Amniotic stem cell (primary cell): Measurements from ENCODE around the gene AURKB.
"Not testable (repeated sequence)": the region's sequence is repeated elsewhere in the genome, so short reads cannot be mapped to it uniquely, and the experiment has no call there.

ENCODE experiments used
- DNase-seq: peaks from one replicate; lab custom pipeline; 2025; lab: John Stamatoyannopoulos, UW

The AURKB gene

GRCh38 chr17:8187517-8188262 is 22.7 kb downstream of the AURKB start:
- DNase-seq: peak; percentile 99

GRCh38 chr17:8186787-8187516 is 23.4 kb downstream of the AURKB start:
- peak; percentile 96 for DNase-seq

DNA sequence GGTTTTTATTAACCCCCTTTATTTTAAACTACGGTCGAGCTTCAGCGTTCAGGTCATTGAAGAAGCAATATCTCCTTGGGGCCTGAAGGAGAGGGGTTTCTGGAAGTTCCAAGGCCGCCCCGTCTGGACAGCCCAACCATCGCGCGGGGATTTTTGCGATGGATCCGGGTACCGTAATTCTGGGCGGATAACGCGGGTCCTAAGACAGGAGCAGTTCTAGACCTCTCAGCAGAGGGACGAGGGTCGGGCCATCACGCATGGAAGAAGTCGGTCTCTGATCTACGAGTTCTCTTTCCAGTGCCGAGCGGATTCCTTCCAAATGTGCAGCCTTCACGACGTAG is 24.0 kb downstream of the AURKB start:
- DNase-seq: no peak

GRCh38 chr17:8185582-8186445 is 24.6 kb downstream of the AURKB start:
- DNase-seq: no peak

DNA sequence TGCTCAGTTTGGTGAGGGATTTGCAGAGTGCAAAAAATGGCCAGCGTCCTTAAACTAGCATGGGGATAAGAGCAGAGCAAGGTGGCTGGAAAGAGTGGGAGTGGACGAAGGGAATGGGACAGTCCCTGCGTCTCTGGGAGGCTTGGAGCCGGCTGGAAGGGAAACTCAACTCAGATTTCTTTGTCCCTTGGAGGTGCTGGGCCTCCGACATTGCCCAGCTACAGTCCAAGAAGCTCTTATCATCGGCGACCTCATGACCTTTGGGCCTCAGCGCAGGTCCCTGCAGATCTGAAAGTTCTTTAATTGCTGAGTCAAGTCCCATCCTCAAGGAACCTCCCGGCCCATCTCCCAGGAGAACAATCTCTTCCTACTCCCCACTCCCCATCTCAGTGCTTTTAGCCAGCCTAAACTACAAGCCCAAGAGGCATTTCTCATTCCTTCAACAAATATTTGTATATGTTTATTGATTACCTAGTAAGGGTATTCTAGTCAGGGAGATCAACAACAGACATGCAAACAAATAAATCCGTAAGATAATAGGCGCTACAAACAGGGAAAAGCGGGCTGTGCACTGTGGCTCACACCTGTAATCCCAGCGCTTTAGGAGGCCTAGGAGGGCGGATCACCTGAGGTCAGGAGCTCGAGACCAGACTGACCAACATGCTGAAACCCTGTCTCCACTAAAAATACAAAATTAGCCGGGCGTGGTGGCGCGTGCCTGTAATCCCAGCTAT is 33.2 kb downstream of the AURKB start:
- DNase-seq: no peak

GRCh38 chr17:8176197-8176940 is 34.0 kb downstream of the AURKB start, which contains the start of gene TMEM107:
TMEM107 (minus strand) TSS chr17:8176380; CDS start chr17:8176286, 94 bp downstream.
- peak; percentile 88 for DNase-seq

GRCh38 chr17:8175795-8176196 is 34.6 kb downstream of the AURKB start:
- DNase-seq: no peak

GRCh38 chr17:8173871-8174322 is 36.5 kb downstream of the AURKB start:
- DNase-seq: no peak

- peak; percentile 91 for DNase-seq
Observed at GRCh38 chr17:8173056-8173870, 37.1 kb downstream of the AURKB start.

DNA sequence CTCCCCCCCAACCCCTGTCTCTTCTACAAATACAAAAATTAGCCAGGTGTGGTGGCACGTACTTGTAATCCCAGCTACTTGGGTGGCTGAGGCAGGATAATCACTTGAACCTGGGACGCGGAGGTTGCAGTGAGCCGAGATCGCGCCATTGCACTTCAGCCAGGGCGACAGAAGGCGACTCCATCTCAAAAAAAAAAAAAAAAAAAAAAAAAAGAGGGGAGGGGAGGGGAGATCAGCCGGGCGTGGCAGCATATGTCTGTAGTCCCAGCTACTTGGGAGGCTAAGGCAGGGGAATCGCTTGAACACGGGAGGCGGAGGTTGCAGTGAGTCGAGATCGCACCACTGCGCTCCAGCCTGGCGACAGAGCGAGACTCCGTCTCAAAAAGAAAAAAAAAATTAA is 40.2 kb downstream of the AURKB start:
- not testable (repeated sequence) for DNase-seq

GRCh38 chr17:8167526-8167925 is 42.8 kb downstream of the AURKB start:
- DNase-seq: no peak

DNA sequence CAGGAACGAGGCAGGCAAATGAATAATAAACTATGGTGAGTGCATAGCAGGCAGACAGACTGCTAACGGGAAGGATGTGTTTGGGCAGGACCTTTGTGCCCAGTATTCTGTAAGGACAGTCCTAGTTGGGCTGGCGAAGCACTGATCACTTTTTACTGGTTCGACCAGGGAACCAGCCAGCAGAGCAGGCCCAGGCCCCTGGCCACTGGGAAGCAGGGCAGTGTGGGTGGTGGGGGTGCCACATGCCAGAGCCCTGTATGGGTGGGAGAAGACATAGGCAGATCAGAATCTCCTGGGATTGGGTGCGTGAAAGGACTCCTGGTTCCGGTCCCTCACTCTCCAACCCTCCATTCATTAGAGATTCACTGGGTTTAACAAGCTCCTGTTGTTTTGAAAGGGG is 43.6 kb downstream of the AURKB start:
- no peak for DNase-seq

- no peak for DNase-seq
Observed at GRCh38 chr17:8164815-8165131, 45.6 kb downstream of the AURKB start.

DNA sequence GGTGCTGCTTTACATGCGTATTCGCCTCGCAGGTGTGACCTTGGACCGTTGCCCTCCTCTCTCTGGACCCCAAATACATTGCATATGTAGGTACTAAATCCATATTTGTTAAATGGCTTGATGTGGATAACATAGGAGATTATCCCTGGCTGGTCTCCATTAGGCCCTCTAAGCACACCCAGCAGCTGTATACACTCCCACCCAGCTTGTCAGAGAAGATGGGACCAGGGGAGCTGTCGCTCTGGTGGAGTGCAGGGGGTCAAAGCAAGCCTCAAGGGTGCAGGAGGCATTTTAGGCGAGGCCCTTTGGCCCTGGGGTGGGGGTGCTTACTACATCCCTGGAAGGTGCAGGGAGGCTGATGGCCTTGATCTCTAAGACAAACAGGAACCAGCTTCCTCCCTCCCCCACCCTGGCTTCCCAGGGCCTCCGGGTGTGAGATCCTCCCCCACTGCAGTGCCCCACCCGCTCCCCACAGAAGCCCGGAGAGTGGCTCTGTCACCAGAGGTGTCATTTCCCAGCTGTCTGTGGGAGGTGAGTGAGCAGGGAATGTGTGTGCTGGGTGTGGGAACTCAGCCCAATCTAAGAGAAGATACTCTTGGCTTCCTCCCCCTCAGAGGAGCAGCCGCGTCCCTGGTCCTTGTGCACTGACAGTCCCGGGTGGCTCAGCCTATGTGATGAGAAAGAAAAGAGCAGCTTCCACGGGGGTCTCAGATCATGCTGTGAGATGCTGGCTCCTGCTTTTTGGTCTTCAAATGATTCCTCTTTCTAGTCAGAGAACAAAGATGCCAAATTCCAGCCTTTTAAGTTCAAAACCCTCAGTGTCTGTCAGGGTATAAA is 46.2 kb downstream of the AURKB start:
- no peak for DNase-seq

DNA sequence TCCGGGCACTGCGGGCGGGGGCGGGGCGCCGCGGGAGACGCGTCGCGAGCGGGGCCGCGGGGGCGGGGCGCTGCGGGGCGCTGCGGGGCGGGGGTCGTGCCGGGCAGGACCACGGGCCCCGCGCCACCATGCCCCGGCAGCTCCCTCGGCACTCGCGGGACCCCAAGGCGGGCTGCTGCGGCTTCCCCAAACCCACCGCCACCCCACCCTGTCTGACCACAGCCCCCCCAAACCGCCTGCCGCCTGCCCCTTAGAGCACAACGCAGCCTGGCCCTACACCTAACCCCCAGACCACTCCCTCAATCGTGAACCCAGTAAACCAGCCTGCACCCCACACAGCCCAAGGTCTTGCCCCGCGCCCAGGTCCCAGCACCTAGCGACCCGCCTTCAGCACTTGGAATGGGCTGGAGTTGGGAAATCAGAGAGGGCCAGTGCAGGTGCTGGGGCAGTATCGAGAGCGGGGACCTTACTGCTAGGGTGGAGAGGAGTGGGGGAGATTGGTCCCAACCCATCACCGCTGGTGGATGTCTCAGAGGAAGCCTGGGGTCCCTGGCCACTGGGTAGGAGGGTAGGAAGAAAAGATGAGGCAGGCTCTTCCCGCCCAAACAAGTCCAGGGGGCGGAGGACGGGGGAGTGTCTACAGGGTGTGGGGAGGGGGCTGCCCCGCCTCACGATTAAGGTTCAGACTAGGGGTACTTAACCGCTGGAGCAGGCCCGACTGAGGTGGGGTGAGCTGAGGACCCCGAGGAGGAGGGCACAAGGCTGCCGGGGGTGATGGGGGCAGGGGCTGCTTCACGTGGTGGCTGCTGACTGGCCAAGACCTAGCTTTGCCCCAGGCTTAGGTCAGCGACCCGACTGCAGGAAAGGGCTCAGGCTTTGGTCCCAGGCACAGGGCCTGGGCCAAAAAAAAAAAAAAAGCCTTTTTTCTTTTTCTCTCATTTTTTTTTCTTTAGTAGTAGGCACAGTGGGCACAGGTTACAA is 47.1 kb downstream of the AURKB start:
- no peak for DNase-seq

DNA sequence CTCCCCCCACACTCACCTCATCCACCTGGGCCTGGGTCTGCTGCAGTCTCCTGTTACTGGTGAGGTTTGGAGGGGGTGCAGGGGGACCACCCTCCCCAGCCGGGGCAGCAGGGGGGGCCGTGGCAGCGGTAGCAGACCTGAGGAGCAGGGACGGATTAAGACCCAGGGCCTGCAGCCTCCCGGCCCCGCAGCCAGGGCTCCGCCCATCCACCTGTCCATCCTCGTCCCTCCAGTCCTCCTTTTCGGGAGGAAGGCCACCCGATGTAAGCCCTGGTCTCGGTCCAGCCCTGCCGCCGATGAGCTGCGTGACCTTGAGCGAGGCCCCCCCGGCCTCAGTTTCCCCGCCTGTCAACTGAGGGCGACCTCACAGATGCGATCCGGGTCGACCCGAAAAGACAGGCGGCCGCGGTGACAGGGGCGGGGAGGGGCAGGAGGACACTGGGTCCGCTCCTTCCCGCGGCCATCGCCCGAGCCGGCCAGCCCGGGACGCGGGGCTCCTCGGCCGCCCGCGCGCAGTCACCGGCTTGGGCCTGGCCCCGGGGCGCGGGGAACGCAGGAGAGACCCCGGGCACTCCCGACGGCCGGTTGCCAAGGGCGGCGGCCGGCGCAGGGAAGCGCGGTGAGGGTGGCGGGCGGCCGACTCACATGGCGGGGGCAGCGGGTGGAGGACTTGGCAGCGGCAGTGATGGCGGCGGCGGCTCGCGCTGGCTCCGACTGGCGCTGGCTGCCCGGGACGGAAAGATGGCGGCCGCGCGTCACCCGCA is 48.0 kb downstream of the AURKB start, which contains the start of gene VAMP2:
VAMP2 (minus strand) TSS at position 716 of the 764 bp plus-strand sequence; CDS start at position 647, 69 bp downstream.
- DNase-seq: peak; percentile 60
